Lung (tissue), 12 donors: ENCODE data around the gene KCNJ5. TPM values are rescaled to one million over a fixed set of nuclear protein-coding genes. Genes with fewer than 3 reads are reported as not detected.

Experiments
- ATAC-seq: fragments of 200-7000 bp; cut with Tn5 transposase; one replicate; pipeline ENCODE4 v1.9.1; 2020; ENCODE audit warnings: moderate number of reproducible peaks; ENCODE audit not compliant: insufficient read depth, low FRiP score
- DNase-seq, 3 donors: peaks; one replicate each; pipeline ENCODE4 v3.0.0-alpha.2; 2013 to 2017
- H3K27ac ChIP-seq, 2 donors: one replicate each; pipeline ENCODE4 v1.5.1; 2013; ENCODE audit warnings: mild to moderate bottlenecking in 2 of 2, moderate library complexity in 2 of 2, control low read depth in 1 of 2, inconsistent platforms in 1 of 2, low read depth in 1 of 2, low read length in 1 of 2
- H3K27me3 ChIP-seq, 3 donors: one replicate each; pipeline ENCODE4 v1.5.1; 2013; ENCODE audit warnings: low read length in 2 of 3; ENCODE audit not compliant: control insufficient read depth in 3 of 3, insufficient read depth in 3 of 3
- H3K36me3 ChIP-seq, 4 donors: one replicate each; pipeline ENCODE4 v1.5.1; 2013; ENCODE audit warnings: low read length in 4 of 4, mild to moderate bottlenecking in 1 of 4, moderate library complexity in 1 of 4; ENCODE audit not compliant: control insufficient read depth in 4 of 4, insufficient read depth in 4 of 4
- H3K4me1 ChIP-seq, 5 donors: one replicate each; pipeline ENCODE4 v1.5.1; 2013; ENCODE audit warnings: low read length in 5 of 5, mild to moderate bottlenecking in 2 of 5, moderate library complexity in 1 of 5; ENCODE audit not compliant: control insufficient read depth in 5 of 5, insufficient read depth in 5 of 5
- H3K4me3 ChIP-seq: one replicate; pipeline ENCODE4 v1.5.1; 2013; ENCODE audit warnings: mild to moderate bottlenecking, control low read depth, moderate library complexity
- H3K9ac ChIP-seq, 2 donors: one replicate each; pipeline ENCODE4 v1.5.1; 2013; ENCODE audit warnings: low read length in 2 of 2, control low read depth in 1 of 2; ENCODE audit not compliant: insufficient read depth in 1 of 2
- H3K9me3 ChIP-seq, 4 donors: one replicate each; pipeline ENCODE4 v1.5.1; 2013; ENCODE audit warnings: low read length in 3 of 4, mild to moderate bottlenecking in 1 of 4, moderate library complexity in 1 of 4; ENCODE audit not compliant: control insufficient read depth in 4 of 4, insufficient read depth in 3 of 4
- WGBS, 2 donors: extraction: QIAGEN DNeasy Blood & Tissue Kit; methylation state at CpG; one replicate each; pipeline ENCODE4 v1.1.7; 2013; 5-methylcytosine and 5-hydroxymethylcytosine counted together
- polyA plus RNA-seq, 2 donors: library from polyadenylated mRNA; stranded (reverse); fragments of 200-250 nt; gene quantifications; one replicate each; pipeline ENCODE4 v1.2.1, GENCODE V29; 2013
- total RNA-seq, 2 donors: library from RNA; depleted of rRNA in 1 of 2; stranded (reverse); fragments of >200 nt in 1 of 2; gene quantifications; one replicate each; pipeline ENCODE4 v1.2.1, GENCODE V29; 2014 to 2021
- TF ChIP-seq, protein P1 (sequence below): IDR thresholded peaks from 2 replicates; pipeline ENCODE4 v1.5.1; 2012; ENCODE audit warnings: mild to moderate bottlenecking; ENCODE audit errors: control extremely low read depth, extremely low read depth
- donor health status: control.
- donor health status: control.
- donor health status: Bipolar disorder and iron deficiency.
- donor health status: healthy.
- donor health status: DM: yes; HTN: yes; CAD: no.

The KCNJ5 gene
- total and polyA plus RNA-seq, 4 donors: 2.0 to 5.0 (median 2.8) TPM

DNA sequence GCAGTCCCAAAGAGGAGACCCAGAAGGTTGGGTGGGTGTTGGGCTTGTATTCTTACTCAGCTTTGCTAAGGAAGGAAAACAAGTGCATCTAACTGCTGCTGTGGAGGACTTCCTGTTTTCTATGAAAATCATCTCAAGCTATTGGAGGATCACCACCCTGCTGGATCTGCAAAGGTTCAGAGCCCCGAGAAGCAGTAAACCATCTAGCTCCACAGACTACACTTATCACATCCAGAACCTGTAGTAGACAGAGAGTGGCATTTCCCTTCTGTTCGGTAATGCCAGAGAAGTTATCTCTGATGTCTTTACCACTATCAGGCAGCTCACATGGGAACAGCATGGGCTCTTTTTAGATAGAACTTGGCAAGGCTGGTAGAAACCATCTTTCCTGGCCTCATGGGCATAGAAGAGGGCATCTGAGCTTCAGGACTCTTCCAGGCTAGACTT is 45.8 kb upstream of the KCNJ5 start:
- Histone ChIP-seq H3K4me3 (no peak overlapping the region), H3K27ac (no peak overlapping the region), H3K27me3 (no peaks in the 10 kb centered on the region), H3K9ac (no peak overlapping the region), H3K36me3 (no peaks in the 10 kb centered on the region), H3K4me1 (peaks cover 0 to 6% (median 0%) of the 10 kb centered on the region in 5 donors), H3K9me3 (no peaks in the 10 kb centered on the region)
- TF ChIP-seq, protein P1, sequence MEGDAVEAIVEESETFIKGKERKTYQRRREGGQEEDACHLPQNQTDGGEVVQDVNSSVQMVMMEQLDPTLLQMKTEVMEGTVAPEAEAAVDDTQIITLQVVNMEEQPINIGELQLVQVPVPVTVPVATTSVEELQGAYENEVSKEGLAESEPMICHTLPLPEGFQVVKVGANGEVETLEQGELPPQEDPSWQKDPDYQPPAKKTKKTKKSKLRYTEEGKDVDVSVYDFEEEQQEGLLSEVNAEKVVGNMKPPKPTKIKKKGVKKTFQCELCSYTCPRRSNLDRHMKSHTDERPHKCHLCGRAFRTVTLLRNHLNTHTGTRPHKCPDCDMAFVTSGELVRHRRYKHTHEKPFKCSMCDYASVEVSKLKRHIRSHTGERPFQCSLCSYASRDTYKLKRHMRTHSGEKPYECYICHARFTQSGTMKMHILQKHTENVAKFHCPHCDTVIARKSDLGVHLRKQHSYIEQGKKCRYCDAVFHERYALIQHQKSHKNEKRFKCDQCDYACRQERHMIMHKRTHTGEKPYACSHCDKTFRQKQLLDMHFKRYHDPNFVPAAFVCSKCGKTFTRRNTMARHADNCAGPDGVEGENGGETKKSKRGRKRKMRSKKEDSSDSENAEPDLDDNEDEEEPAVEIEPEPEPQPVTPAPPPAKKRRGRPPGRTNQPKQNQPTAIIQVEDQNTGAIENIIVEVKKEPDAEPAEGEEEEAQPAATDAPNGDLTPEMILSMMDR: no peak
- no peak for ATAC-seq
- DNase-seq: no peak
- 29 to 49% methylated on average over 2 of the region's 2 CpGs for WGBS, 2 donors

DNA sequence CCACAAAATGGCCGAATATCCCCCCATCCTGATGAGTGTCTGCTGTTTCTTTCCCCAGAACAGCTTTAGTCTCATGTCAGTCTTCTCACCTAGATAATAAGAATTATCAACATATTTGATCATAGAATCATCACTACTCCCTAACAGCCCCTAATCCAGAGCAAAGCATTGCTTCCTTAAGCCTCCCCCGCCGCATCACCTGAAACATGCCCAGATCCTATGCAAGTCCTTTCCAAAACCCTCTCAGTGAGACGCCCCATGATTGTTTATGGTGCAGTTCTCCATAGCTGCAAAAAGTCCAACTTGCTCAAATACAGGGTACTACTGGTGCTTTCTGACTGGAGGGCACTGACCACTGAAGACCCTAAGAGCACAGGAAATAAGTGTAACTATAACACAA is 44.2 kb upstream of the KCNJ5 start:
- H3K9ac ChIP-seq: no peak overlapping the region
- H3K4me3 ChIP-seq: no peak overlapping the region
- no peaks in the 10 kb centered on the region for H3K36me3 ChIP-seq
- no peaks in the 10 kb centered on the region for H3K27me3 ChIP-seq
- ATAC-seq (no peak), DNase-seq (no peak)
- H3K9me3 ChIP-seq: no peaks in the 10 kb centered on the region
- H3K4me1 ChIP-seq: peaks cover 0 to 2% (median 0%) of the 10 kb centered on the region in 5 donors
- WGBS, 2 donors: 86 to 97% methylated on average over 4 of the region's 4 CpGs
- TF ChIP-seq, protein P1: no peak
- H3K27ac ChIP-seq: no peak overlapping the region

DNA sequence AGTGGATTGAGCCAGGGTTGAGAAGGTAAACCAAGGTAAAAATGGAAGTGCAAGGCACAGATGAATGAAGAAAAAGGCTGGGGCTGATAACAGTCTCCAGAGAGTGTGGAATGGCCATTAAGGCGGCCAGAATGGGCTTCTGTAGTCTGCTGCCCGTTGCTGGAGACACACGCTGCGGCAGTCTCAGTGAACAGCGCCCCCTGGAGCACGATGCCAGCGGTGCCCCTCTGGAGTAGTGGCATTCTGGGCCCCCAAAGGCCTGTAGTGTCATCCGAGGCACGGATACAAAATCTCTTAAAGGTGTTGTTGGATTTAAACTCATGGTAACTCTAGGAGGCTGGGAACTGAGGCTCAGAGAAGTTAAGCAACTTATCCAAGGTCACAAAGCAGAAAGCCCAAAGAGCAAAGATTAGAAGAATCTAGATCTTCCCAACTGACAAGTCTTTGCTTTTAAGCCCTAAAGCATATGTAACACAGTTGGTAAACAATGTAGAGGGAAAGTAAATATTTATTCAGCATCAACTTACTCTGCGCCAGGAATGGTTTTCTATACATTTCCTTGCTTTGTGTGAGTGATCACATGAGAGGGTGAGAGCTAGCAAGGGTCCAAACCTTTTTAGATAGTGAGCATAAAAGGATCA is 42.2 kb upstream of the KCNJ5 start:
- Histone ChIP-seq H3K9ac (no peak overlapping the region), H3K9me3 (no peaks in the 10 kb centered on the region), H3K27ac (no peak overlapping the region), H3K4me1 (peaks cover 0 to 2% (median 0%) of the 10 kb centered on the region in 5 donors), H3K27me3 (no peaks in the 10 kb centered on the region), H3K36me3 (no peaks in the 10 kb centered on the region), H3K4me3 (no peak overlapping the region)
- WGBS, 2 donors: 31 to 33% methylated on average over 10 of the region's 10 CpGs
- TF ChIP-seq, protein P1: peak; percentile 65
- no peak for ATAC-seq
- DNase-seq: peak in 1 of 3 donors; percentile 40
